GM21390 (cell line): ENCODE measurements around the gene CENPU.
"Not testable (repeated sequence)": the region's sequence is repeated elsewhere in the genome, so short reads cannot be mapped to it uniquely, and the experiment has no call there.

Source experiments
- ATAC-seq: cut with Tn5 transposase; IDR thresholded peaks from one replicate; pipeline ENCODE4 v1.9.1; 2021; ENCODE audit not compliant: unreplicated experiment

CENPU gene

DNA sequence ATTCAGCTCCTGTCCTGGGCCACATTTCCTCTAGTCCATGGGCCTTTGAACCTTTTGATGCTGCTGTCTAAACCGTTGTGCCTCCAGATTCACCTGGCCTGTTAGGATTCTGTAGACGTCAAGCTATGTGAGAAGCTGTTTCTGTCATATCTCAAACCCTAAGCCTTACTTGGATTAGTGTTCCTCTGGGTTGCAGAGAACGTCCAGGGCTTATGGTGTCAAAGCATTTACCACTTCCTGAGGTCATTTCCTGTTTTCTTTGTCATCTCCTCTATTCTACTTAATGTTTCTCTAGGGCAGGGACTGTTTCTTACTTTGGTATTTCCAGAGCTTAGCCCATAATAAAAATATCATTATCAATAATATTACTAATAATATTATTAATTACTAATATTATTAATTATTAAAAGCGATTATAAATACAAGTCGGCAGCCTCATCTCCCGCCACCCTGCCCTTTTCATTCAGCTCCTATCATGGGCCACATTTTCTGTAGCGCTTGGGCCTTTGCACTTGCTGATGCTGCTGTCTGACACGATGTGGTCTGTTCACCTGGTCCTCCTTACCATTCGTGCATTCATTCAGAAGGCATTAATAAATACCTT is 65.3 kb downstream of the CENPU start:
- ATAC-seq, result no peak

- ATAC-seq, result no peak
Observed at GRCh38 chr4:184668096-184668495, 65.8 kb downstream of the CENPU start.

- ATAC-seq, result no peak
Observed at GRCh38 chr4:184666670-184667069, 67.2 kb downstream of the CENPU start.

DNA sequence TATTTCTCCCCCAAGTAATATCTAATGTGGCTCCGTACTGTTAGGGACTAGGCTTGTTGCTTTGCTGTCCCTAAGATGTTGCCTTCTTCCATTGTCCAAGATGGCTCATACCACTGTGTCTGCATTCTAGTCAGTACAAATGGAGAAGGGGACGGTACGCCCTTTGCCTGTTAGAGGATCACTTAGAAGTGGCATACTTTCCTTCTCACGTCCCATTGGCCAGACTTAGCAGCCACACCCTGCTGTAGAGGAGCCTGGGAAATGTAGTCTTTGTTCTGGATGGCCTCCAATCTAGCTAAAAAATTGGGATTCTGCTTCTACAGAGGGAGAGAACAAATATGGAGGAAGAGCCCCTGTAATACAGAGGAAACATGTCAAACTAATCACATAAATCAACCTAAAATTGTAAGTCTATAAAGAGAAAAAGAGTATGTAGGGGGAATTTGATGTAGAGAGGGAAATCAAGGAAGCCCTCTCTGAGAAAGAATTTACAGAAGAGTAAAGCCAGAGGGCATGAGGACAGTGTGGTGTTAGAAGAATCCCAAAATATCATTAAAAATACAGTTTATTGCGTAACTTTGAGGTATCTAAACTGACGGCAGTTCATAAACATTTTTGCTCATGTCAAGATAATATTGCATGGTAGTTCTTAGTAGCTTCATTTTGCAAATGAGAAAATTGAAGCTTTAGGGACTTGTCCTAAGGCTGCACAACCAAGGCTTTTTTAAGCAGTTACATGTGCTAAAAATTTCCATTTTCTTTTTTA is 69.3 kb downstream of the CENPU start:
- ATAC-seq, result no peak

- ATAC-seq, result no peak
Observed at GRCh38 chr4:184662236-184662635, 71.7 kb downstream of the CENPU start.

DNA sequence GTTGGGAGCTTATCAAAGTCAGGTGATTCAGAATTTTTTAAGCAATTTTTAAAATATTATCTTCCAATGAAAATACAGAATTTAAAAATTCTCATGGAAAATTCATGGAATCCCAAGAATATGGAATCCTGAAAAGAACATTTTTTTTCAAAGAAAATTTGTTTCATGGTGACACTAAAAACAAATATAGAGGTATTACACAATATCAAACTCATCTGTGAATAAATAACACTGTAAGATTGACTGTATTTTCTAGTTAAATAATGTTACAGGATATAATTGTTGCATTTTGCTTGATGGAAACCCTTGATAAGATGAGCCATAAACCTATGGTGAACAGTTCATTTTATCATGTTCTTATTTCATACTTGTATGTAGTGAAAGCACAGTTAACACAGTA is 72.9 kb downstream of the CENPU start:
- ATAC-seq, result no peak

- ATAC-seq, result not testable (repeated sequence)
Observed at GRCh38 chr4:184657820-184658219, 76.1 kb downstream of the CENPU start.

DNA sequence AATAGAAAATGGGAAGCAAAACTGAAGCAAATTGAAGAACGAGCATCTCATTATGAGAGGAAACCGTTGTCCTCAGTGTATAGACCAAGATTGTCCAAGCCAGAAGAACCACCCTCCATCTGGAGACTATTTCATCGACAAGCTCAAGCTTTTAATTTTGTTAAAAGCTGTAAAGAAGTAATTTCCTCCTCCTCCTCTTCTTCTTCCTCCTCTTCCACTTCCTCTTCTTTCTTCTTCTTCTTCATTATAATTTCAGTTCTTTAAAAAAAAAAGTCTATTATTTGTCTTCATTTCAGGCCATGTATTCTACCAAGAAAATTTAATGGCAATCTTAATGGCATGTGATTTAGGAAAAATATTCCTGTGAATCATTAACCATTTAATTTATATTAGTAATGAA is 76.8 kb downstream of the CENPU start:
- no peak for ATAC-seq

DNA sequence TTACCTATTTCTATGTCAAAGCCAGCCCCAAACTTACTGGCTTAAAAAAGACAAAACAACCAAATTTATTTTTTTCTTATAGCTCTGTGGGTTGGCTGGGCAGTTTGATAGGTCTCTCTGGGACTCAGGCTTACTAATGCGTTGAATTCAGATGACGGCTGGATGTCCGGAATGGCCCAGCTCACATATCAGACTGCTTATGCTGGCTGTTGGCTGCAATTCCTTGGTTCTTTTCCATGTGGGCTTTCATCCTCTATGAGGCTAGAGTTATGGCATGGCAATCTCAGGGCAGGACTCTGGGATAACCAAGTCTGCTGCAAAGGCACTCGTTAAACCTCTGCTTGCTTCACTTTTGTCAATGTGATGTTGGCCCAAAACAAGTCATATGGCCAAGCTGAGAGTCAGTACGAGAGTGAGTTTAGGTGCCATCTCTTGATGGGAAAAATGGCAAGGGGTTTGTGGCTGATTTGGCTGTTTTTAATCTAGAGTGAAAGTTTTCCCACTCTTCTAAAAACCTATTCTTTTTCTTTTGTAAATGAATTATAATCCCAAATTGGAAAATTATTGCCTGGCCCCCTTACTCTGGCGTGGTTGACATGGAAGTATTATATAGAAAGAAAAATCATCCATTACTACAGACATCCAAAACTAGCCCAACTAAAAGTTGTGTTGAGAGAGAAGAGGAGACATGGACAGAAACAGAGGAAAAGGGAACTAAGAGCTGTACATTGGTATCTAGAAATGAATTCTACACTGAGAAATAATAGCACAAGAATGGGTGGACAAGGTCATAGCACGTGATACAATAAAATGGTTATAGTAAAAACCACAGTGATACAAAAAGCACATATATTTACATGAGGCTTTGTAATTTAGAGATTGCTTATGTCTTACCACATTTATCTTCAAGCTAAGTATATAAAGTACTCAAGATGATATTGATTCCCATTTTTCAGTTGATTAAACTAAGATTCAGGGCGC is 77.7 kb downstream of the CENPU start:
- ATAC-seq, result no peak

DNA sequence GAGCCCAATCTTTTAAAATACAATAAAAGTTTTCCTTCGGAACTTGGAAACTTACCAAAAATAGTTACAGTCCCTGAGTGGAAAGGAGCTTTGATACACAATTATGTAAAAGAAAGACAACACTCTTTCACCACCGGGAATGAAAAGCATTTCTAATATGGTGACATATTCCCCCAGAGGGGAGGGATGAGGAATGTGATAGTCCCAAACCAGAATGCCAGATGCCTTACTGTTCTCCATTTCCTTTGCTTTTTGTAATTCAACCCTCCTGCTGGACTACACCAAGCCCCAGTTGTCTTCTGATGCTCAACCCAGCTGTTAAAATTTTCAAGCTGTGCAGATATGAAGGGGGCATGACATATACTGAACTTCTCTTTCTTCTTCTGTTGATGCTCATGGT is 80.2 kb downstream of the CENPU start:
- no peak for ATAC-seq

- not testable (repeated sequence) for ATAC-seq
Observed at GRCh38 chr4:184652681-184653080, 81.2 kb downstream of the CENPU start.

- no peak for ATAC-seq
Observed at GRCh38 chr4:184651899-184652298, 82.0 kb downstream of the CENPU start.

DNA sequence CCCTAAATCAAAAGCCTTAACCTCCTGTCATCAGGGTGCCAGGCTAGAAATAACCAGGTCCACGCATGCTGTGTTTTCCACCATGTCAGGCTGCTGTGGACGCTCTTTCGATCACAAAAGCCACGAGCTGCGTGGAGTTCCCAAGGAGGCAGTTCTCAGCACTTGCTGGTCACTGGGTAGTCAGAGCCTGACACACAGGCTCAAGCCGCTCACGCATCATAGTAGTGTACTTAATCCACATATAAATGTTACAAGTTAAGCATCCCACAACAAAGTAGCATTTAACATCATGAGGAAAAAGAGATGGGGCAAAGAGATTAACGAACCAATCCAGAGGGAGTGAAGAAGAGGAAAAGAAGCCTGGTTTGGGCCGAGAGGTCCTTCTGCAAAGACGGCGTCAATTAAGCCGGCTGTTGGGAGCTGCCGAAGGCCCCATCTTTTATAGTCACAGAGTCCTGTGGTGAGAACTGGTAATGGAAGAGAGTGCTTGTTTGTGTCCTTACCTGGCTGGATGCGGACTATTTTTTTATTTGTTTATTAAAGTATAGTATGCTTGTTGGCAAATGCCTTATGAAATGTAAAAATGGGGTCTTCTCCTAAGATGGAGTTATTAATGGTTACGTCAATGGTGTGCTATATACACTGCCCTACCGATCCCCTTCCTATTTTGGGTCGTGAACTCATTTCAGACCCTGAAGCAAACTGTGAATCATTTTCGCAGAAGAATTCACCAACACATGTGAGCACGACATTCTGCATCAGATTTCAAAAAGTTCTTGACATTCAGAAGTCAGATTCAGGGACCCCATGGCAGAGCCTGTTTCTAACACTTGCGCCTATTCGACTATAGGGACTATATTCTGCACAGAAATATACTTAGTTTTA is 83.7 kb downstream of the CENPU start:
- ATAC-seq, result peak; percentile 8

DNA sequence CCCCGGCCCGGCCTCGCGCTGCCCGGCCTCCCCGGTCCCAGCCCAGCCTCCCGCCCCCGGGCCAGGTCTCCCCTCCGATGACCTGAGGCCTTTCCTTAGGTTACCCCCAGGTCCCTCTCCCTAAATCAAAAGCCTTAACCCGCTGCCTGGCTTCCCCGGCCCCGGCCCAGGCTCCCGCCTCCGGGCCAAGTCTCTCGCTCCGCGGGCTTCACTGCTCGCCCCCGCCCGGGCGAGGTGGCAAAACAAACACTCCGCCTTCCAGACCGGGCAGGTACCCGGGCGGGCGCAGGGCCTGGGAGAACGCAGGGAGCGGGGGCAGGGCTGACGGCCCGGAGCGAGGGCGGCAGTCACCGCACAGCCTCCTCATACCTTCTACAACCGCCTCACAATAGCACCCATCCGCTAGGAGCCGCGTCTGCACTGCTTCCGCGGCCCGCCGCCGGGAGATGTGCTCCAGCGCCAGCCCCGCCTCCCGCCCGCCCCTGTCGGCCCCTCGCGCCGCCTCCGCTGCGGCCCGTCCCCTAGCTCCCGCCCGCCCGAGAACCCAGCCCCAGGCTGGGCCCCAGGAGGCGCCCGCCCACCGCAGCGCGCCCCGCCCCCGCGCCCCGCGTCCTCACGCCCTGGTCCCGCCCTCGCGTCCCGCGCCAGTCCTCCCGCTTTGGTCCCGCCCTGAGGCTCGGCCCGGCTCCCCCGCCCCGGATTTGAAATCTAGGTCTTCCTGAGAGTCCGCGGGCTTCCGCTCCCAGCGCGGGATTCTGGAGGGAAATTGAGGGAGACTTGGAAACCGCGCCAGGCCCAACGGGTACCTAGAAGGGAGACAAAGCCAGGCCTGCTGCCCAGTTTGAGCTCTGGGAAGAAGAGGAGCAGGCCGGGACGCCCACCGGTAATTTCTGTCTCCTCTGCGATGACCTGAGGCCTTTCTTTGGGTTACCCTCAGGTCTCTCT is 84.6 kb downstream of the CENPU start, which contains the start of the genes CASP3 and PRIMPOL:
CASP3 (minus strand) TSS at position 422 of the 945 bp plus-strand sequence. CDS start 10,994 bp downstream, outside the sequence.
PRIMPOL (plus strand) TSS at position 713 of the 945 bp plus-strand sequence. CDS start 7,403 bp downstream, outside the sequence.
- peak; percentile 82 for ATAC-seq

- ATAC-seq, result peak; percentile 26
Observed at GRCh38 chr4:184648313-184649025, 85.4 kb downstream of the CENPU start.

GRCh38 chr4:184648054-184648312 is 85.9 kb downstream of the CENPU start:
- ATAC-seq, result no peak

GRCh38 chr4:184647266-184648053 is 86.4 kb downstream of the CENPU start:
- no peak for ATAC-seq
